ENCODE measurements around the gene NALCN.

Gene NALCN

DNA sequence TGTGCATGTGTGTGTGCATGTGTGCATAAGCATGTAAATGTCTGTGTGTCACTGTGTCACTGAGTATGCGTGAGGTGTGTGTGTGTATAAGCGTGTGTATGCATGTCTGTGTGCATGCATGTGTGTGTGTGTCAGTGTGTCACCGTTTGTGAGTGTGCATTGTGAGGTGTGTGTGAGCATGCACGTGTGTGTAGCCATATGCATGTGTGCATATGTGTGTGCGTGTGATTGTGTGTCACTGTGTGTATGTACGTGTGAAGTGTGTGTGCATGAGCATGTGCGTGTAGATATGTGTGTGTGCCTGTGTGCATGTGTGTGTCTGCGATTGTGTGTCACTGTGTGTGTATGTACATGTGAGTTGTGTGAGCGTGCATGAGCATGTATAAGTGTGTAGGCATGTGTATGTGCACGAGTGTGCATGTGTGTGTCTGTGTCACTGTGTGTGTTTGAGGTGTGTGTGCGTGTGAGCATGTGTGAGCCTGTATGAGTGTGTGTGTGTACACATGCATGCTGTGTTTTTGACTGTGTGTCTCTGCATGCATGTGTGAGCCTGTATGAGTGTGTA lies 144.5 kb downstream of the NALCN start:
- no peak for DNase-seq

DNA sequence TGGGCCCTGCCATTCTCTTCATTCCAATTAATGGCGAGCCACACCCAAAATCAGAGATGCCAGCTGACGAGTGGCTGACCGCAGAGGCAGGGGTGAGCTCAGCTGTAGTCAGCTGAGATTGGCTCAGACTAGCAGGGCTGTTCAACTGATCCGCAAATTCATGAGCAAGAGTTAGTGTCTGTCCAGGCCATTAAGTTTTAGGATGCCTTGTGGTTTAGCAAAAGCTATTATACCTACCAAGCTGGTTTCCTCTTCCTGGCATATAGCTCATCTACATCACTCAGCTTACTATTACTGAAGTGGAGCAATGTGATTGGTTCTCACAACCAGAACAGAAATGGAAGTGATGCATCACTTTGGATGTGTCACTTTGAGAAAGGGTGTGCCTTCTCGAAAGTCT lies 148.7 kb downstream of the NALCN start:
- DNase-seq = no peak

- no peak for DNase-seq
Observed at GRCh38 chr13:101265934-101266333, 150.4 kb downstream of the NALCN start.

DNA sequence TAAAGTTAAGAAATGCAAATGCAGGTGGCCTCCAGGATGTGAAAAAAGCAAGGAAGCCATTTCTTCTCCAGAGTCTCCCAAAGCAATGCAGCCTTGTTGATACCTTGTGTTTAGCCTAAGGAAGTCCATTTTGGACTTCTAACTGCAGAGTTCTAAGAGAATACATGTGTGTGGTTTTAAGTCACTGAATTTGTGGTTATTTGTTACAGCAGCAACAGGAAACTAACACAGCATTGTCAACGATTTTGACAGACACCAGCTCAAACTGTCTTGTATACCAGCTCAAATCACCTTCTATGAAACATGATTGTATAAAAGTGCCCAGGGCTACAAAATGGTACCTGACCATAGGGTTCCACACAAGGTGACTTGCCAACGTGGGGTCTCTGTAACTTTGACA lies 151.4 kb downstream of the NALCN start:
- no peak for DNase-seq

DNA sequence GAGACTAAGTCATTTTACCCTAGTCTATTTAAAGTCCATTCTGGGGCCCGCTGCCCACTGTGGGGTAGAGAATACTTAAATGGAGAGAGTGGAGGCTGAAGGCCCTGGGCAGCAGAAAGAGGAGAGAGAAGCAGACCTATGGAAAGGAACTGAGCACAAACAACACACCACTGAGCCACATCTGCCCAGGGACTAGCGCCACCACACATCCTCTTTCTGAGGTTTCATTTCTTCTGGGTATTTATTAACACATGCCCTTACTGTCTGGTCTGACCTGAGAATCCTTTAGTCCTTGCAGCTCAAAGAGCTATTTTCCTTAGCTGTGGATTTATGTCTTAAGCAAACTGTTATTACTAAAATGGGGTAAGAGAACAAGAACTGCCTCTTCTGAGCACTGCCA lies 154.0 kb downstream of the NALCN start:
- DNase-seq = no peak

DNA sequence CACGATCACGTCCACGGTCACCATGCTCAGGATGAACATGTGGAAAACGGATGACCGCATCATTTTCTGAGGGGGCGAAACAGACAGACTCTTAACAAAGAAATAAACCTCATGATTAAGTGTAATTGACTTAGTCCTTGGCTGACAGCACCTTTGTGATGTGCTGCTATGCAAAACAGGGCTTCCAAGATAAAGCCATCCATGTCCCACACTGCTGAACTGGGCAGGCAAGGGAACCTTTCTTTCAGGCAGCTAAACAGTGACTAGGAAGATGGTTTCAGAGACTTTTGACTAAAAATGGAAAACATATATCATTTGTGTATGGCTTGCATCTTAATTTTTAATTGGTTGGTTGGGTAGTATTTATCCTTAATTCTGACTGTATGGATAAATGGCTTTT lies 157.8 kb downstream of the NALCN start:
- no peak for DNase-seq

- DNase-seq = no peak
Observed at GRCh38 chr13:101258071-101258470, 158.2 kb downstream of the NALCN start.

- DNase-seq = no peak
Observed at GRCh38 chr13:101248739-101249514, 167.4 kb downstream of the NALCN start.

- DNase-seq = no peak
Observed at GRCh38 chr13:101242720-101243119, 173.6 kb downstream of the NALCN start.

GRCh38 chr13:101238555-101238954 lies 177.8 kb downstream of the NALCN start:
- no peak for DNase-seq

DNA sequence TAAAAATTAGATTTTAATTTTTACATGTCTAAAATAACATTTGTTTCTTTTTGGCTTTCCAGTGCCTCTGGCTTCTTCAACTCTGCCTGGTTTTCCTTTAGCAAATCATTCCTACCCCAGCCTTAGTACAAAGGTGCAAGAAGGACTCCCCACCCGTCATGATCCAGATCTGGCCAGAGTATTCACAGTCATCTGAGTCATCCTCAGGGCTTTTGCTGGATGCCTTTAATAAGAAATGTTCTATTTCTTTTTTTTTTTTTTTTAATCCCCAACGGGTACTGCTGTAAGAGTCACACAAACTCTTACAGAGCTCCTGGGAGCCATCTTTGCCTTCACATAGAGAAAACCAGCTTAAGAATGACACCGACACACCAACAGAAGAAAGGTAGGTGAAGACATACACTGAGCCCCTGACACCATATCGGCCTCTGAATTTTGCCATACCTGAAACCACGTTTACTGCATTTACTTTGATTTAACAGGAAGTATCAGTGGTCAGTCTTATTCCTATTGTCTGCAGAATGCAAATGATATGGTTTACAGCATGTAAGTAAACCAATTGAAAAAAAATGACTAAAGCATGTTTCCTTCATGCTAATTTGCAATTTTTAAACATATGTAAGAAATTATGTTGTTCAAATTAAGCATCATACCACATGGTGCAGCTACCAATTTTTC lies 184.4 kb downstream of the NALCN start:
- DNase-seq = no peak

GRCh38 chr13:101230271-101230890 lies 185.9 kb downstream of the NALCN start:
- no peak for DNase-seq

- DNase-seq = no peak
Observed at GRCh38 chr13:101219609-101220265, 196.6 kb downstream of the NALCN start.

GRCh38 chr13:101218484-101218883 lies 197.8 kb downstream of the NALCN start:
- no peak for DNase-seq

DNA sequence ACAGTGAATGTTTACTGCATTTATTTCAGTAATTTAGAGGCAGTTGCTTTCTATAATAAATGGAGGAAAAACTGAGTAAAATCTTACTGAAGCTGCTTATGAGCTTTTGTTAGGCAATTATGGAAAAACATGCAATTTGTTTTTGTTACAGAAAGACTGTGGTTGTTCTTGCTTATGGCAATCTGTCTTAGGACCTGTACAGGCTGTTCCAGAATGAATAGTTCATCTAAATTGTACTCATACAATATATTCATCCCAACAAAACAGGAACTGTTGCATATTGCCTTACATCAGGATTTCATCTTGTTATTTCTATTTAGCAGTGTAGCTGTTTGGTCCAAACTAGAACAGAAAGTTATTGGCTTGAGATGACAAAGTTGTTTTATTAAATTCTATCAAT lies 199.2 kb downstream of the NALCN start:
- DNase-seq = no peak

DNA sequence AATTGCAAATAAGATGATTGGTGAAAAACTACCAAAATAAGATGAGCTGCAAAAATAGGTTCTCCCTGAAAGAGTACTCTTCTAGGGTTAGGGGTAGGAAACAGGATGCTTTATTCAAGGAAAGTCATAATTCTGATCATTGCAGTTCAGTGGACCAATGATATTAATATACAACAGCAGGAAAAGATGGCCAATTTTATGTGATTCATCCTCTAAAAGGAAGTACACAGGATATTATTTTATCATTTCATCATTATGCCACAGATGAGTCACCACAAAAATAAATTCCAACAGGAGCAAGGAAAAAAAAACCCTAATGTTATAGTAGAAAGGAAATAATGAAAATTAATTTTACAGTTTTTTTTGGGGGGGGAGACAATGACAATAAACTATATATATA lies 205.0 kb downstream of the NALCN start:
- DNase-seq = no peak

- DNase-seq = no peak
Observed at GRCh38 chr13:101210774-101211173, 205.5 kb downstream of the NALCN start.

DNA sequence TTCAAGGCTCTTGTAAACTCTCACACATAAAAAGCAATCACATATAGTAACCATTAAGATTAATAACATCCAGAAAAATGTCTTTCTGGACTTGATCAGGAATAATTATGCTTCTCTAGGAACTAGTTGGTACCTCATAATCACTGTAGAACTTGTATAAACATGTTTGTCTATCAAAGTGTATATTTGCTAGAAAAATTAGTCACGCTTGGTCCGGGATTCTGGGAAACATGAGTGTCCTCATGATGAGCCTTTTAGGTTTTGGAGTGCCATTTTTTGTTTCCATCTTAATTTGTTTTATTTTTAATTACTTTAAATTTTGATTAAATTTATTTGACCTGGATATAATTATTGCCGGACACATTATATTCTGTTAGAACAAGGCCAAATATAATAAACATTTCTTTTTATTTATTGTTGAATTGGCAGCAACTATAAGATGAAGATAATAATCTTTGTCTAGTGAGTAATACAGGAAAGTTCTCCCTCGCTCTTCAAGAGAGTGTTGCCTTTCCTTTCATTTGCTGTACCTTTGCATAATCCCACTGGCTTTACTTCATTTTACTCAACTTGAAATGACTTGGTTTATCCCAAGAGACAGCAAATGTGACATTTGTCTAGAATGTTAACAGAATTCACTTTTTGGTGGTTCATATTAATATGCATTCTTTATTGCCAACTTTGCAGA lies 207.0 kb downstream of the NALCN start:
- peak in 1 of 2 experiments; percentile 37 for DNase-seq

DNA sequence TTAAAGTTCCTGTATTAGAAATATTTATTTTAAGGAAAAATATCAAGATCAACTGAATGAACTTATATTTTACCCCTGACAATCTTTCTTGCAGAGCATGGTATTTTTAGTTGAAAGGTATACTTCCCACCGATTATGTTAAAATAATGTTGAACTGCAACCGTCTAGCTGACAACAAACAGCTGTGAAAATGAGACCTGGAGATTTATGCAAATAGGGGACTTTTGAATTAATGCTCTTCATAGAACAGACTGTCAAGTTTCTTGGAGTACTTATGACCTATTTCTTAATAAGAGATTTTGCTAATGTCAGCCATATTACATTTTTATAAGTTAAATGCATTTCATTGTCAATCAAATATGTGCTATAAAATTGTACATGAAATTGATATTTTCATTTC lies 210.9 kb downstream of the NALCN start:
- DNase-seq = no peak

- DNase-seq = peak; percentile 90 to 92
Observed at GRCh38 chr13:101204270-101205020, 211.9 kb downstream of the NALCN start.

GRCh38 chr13:101202590-101202989 lies 213.7 kb downstream of the NALCN start:
- DNase-seq = peak in 1 of 2 experiments; percentile 38

GRCh38 chr13:101190976-101191375 lies 225.3 kb downstream of the NALCN start:
- DNase-seq = no peak

All from NCI-H1930 (cell line).